LNCaP clone FGC (cell line): ENCODE data around the gene METTL6.

Experiments used
- DNase-seq: peaks from one replicate; pipeline ENCODE4 v3.0.0-alpha.2; 2011; ENCODE audit warnings: low read depth
- H3K4me3 ChIP-seq: 2 replicates; pipeline ENCODE4 v1.5.1; 2011; ENCODE audit warnings: mild to moderate bottlenecking, low read depth, low read length, control low read depth
- TF ChIP-seq, protein P1 (sequence below): IDR thresholded peaks from 2 replicates; pipeline ENCODE4 v1.5.1; 2012; ENCODE audit warnings: mild to moderate bottlenecking; ENCODE audit not compliant: control insufficient read depth, insufficient read depth; ENCODE audit errors: extremely low read depth

METTL6 gene

DNA sequence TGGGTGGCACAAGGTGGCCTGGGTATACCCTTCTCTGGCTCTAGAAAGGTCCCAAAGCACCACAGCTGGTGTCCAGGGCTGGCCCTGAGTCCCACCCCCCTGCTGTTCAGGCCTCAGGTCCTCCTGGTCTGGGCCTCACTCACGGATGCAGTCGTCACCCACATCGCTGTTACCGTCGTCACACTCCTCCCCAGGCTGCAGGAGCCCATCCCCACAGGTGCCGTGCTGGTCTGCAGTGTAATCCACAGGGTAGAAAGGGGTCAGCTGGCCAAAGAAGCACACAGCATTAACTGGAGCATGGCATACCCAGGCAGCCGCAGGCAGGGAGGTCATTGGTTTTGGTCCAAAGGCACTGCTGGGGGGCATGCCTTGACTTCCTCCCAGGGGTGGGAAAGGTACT is 28.4 kb upstream of the METTL6 start:
- H3K4me3 ChIP-seq = no peak overlapping the region
- DNase-seq = no peak
- TF ChIP-seq, protein P1, sequence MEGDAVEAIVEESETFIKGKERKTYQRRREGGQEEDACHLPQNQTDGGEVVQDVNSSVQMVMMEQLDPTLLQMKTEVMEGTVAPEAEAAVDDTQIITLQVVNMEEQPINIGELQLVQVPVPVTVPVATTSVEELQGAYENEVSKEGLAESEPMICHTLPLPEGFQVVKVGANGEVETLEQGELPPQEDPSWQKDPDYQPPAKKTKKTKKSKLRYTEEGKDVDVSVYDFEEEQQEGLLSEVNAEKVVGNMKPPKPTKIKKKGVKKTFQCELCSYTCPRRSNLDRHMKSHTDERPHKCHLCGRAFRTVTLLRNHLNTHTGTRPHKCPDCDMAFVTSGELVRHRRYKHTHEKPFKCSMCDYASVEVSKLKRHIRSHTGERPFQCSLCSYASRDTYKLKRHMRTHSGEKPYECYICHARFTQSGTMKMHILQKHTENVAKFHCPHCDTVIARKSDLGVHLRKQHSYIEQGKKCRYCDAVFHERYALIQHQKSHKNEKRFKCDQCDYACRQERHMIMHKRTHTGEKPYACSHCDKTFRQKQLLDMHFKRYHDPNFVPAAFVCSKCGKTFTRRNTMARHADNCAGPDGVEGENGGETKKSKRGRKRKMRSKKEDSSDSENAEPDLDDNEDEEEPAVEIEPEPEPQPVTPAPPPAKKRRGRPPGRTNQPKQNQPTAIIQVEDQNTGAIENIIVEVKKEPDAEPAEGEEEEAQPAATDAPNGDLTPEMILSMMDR = no peak

DNA sequence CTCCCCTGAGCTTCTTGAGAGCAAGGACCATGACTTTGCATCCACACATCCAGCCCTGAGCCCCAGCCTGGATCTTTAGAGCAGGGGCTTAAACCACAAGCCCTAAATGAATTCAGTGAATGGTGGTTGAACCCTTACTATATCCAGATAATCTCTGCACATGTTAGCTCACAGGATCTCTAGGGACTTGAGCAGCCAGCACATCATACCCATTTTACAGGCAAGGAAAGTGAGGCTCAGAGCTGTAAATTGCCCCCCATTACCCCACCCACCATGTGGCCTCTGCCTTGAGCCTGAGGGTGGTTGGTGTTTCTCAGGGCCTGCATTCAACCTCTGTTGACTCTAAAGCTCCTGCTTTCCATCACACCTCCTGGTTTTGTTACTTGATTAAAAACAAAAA is 27.6 kb upstream of the METTL6 start:
- no peak for DNase-seq
- TF ChIP-seq, protein P1 = no peak
- H3K4me3 ChIP-seq = no peak overlapping the region

DNA sequence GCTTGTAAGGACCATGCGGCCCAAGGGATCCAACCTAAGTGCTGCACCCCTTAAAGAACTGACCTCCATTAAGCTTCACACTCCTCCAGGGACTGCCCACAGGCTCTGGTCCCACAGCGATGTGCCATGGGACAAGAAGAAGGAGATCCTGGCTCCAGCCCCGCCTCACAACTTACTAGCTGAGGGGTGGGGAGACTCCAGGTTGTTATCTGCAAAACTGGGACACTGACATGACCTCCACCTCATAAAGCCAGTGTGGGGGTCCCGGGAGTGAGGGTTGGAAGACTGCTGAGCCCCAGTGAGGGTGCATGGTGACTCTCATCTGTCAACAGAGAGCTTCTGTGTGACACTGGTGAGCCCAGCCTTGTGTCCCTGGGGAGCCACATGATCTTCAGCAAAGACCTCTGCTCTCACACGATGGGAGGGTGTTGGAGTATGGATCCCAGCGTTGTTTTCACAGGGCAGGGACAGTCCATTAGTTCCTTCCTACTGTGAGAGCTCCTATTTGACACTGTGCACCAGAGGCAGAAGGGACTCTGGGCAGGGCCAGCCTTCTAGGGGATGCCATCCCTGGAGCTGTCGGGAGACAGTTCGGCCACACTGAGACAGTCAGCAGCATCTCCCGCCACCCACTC is 26.8 kb upstream of the METTL6 start:
- TF ChIP-seq, protein P1 = no peak
- no peak overlapping the region for H3K4me3 ChIP-seq
- no peak for DNase-seq

DNA sequence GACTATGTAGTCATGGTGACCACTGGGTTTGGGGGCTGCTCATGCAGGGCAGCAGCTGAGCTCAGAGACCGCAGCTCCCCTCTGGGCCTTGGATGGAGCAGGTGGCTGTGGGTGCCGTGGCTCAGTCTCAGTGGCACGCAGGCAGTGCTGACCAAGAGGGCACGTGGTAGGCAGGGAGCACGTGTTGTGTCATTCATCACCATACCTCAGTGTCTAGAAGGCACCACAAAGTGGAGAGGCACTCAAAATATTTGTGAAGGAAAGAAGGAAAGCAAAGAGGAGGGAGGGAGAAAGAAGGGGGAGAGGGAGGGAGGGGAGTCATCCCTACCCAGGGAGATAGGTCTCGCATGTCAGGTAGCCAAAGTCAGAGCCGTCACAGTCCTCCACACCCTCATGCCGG is 26.2 kb upstream of the METTL6 start:
- no peak overlapping the region for H3K4me3 ChIP-seq
- TF ChIP-seq, protein P1 = no peak
- DNase-seq = no peak

- H3K4me3 ChIP-seq = no peak overlapping the region
- DNase-seq = no peak
- TF ChIP-seq, protein P1 = no peak
Observed at GRCh38 chr3:15452961-15453360, 25.6 kb upstream of the METTL6 start.

GRCh38 chr3:15452156-15452555 is 24.8 kb upstream of the METTL6 start:
- no peak for DNase-seq

More at GRCh38 chr3:15452156-15452555, 24.8 kb upstream of the METTL6 start:
- TF ChIP-seq, protein P1 = no peak
- no peak overlapping the region for H3K4me3 ChIP-seq
